Measurements from ENCODE around the gene MSL1.
A peak's percentile ranks its signal among the peaks of the same experiment; 100 is the strongest.

The MSL1 gene

GRCh38 chr17:40097087-40097486, 24.7 kb upstream of the MSL1 start:
- H3K9me3 ChIP-seq (ENCODE audit: control insufficient read depth, insufficient read depth, low read length) = no peaks in the 10 kb centered on the region
- no peaks in the 10 kb centered on the region for H3K36me3 ChIP-seq (ENCODE audit: insufficient read depth, low read length)
- H3K4me1 ChIP-seq (ENCODE audit: insufficient read depth, low read length) = peaks cover 20% of the 10 kb centered on the region
- H3K9ac ChIP-seq (ENCODE audit: low read depth, low read length) = no peak overlapping the region

DNA sequence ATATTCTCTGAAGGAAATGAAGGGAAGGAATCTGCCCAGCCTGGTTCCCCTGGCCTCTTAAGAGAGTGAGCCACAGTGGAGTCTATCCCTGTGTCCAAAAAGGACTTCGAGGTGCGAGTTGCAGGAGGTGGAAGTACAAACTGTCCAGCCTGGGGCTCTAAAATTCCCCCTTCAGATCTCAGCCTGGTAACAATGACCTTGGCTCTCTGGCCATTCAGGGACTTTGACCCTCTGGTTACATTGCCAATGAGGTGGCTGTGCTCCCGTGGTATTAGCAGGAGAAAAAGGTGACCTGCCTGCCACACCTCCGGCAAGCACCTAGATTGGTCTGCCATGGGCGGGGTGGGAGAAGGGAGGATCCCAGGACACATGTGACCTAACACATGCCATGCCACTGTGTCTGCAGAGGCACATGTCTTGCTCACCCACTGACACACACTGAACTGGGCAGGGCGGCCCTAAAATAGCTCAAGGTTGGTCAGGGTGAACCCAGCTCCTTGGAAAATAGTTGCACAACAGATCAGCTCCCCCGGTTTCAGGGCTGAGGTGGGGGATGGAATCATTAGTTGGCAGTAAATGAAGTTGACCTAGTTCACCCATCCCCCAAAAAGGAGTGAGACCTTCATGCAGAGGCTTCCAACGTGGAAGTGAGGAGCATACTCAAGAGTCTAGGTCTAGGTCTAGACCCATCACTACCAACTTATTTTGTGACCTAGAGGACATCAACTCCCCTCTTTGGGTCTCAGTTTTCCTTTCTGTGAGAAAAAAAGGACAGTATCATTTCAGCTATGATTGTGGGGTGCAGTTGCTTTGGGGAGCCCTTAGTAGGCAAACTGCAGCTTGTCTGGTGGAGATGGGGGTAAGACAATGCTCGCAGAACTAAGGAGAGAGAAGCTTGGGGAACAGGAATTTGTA, 23.6 kb upstream of the MSL1 start:
- H3K9me3 ChIP-seq (ENCODE audit: control insufficient read depth, insufficient read depth, low read length) = no peaks in the 10 kb centered on the region
- peak overlapping the region; percentile 17; the same call in 1 of the 2 replicates for H3K9ac ChIP-seq (ENCODE audit: low read depth, low read length)
- H3K36me3 ChIP-seq (ENCODE audit: insufficient read depth, low read length) = no peaks in the 10 kb centered on the region
- peaks cover 19% of the 10 kb centered on the region for H3K4me1 ChIP-seq (ENCODE audit: insufficient read depth, low read length)

DNA sequence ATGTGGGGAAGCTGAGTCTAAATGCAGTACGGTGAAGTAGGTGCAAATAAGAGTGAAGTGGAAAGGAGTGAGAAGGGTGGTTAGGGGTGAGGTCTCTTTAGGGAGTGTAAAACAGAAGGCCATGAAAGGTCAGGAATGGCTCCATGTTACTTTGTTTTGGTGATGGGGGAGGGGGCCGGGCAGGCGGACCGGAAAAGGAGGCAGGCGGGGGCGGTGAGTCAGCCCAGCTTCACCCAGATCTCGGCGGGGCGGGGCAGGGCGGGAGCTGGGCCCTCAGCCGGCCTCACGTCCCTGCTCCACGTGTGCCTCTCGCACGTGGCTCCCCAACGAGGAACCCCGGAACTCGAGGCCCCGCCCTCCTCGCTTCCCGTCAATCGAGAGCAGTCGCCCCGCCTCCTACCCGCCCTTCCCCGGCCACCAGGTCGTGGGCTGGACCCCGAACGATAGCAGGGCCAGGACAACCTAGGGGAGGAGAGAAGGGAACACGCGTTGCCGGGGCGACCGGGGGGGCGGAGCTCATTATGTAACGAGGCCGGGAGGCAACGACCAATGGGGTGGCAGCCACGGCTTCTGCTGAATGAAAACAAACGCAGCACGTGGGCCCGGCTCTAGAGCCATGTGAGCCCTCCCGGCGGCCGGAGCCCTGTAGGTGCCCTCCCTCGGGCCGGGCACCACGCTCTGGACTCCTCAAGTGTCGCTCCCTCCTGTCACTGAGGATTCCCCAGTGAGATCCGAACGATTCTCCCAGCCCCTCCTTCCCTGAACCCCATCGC, 22.7 kb upstream of the MSL1 start:
- peaks cover 23% of the 10 kb centered on the region for H3K4me1 ChIP-seq (ENCODE audit: insufficient read depth, low read length)

GRCh38 chr17:40099619-40100418, 22.0 kb upstream of the MSL1 start:
- Histone ChIP-seq H3K9me3 (ENCODE audit: control insufficient read depth, insufficient read depth, low read length) (no peaks in the 10 kb centered on the region), H3K4me1 (ENCODE audit: insufficient read depth, low read length) (peaks cover 27% of the 10 kb centered on the region), H3K36me3 (ENCODE audit: insufficient read depth, low read length) (no peaks in the 10 kb centered on the region), H3K9ac (ENCODE audit: low read depth, low read length) (peak overlapping the region; percentile 39; the same call in 1 of the 2 replicates)

More for the DNA sequence above, 22.7 kb upstream of the MSL1 start:
- peak overlapping the region; percentile 39; the same call in 1 of the 2 replicates for H3K9ac ChIP-seq (ENCODE audit: low read depth, low read length)
- no peaks in the 10 kb centered on the region for H3K36me3 ChIP-seq (ENCODE audit: insufficient read depth, low read length)
- no peaks in the 10 kb centered on the region for H3K9me3 ChIP-seq (ENCODE audit: control insufficient read depth, insufficient read depth, low read length)

- peak within 1 kb of the TSS; percentile 45 for H3K9ac ChIP-seq (ENCODE audit: low read depth, low read length)
- no peaks in the 10 kb centered on the region for H3K9me3 ChIP-seq (ENCODE audit: control insufficient read depth, insufficient read depth, low read length)
- no peaks in the 10 kb centered on the region for H3K36me3 ChIP-seq (ENCODE audit: insufficient read depth, low read length)
- peaks cover 27% of the 10 kb centered on the region for H3K4me1 ChIP-seq (ENCODE audit: insufficient read depth, low read length)
Measured at GRCh38 chr17:40100419-40100668, 21.4 kb upstream of the MSL1 start, which contains the start of gene NR1D1. Gene NR1D1, minus strand, starts transcription at chr17:40100589. Its CDS starts 495 bp downstream, at chr17:40100094.

DNA sequence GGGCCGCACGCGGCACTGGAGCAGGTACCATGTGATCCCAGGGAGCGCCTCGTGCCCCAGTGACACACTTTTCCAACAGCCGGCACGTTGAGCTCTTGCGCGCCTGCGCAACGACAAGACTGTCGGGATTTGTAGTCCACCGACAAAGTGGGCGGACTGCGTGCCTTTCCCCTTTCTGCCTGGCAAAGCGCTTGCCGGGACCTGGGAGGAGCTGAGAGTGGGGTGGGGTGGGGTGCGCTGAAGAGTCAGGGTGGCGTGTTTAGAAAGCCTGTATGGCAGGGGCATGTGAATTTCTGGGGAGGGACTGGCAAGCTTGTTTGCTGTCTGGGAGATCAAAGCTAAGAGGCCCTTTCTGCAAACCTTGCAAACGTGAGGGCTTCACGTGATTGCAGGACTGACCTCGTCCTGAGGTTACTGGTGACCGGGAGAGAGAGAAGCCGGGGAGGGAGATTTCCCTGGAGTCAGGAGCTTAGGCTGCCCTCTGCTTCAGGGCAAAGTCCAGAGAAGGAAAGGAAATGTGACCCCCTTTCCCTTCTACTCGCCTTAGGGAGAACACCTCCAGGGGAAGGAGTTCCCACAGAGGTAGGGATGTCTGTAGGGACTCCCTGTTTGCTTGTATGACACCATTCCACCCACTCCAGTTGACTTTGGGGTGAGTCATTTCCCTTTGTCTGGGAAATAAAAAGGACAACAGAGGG, 21.0 kb upstream of the MSL1 start:
- peak overlapping the region; percentile 45 for H3K9ac ChIP-seq (ENCODE audit: low read depth, low read length)
- peaks cover 27% of the 10 kb centered on the region for H3K4me1 ChIP-seq (ENCODE audit: insufficient read depth, low read length)
- no peaks in the 10 kb centered on the region for H3K36me3 ChIP-seq (ENCODE audit: insufficient read depth, low read length)
- no peaks in the 10 kb centered on the region for H3K9me3 ChIP-seq (ENCODE audit: control insufficient read depth, insufficient read depth, low read length)

DNA sequence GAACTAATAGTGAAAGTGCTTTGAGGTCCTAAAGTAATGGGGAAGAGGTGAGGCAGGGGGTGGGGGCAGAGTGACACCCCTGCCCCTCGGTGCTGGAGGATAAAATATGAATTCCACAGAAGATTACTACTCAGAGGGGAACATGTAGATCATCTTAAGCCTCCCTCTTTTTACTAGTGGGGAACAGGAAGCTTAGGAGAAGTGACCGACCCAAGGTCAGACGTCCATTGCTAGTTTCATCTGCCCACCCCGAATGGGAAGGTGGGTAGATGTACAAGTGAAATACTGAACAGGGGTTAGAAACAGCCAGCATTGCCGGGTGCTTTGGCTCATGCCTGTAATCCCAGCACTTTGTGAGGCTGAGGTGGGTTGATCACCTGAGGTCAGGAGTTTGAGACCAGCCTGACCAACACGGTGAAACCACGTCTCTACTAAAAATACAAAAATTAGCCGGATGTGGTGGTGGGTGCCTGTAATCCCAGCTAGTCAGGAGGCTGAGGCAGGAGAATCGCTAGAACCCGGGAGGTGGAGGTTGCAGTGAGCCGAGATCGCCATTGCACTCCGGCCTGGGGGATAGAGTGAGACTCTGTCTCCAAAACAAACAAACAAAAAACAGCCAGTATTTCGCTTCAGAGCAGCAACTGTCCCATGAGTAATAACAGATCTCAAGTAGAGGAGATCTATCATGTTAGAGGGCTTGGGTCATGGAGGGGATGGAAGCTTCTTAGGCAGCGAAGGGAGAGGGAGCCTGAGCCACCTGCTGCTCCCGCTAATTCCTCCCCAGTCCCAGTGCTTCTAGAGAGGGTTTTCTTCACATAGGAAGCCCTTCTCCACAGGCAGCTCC, 20.2 kb upstream of the MSL1 start:
- no peaks in the 10 kb centered on the region for H3K36me3 ChIP-seq (ENCODE audit: insufficient read depth, low read length)
- H3K9me3 ChIP-seq (ENCODE audit: control insufficient read depth, insufficient read depth, low read length) = no peaks in the 10 kb centered on the region
- peaks cover 31% of the 10 kb centered on the region for H3K4me1 ChIP-seq (ENCODE audit: insufficient read depth, low read length)
- H3K9ac ChIP-seq (ENCODE audit: low read depth, low read length) = peak overlapping the region; percentile 45; the same call in 1 of the 2 replicates

DNA sequence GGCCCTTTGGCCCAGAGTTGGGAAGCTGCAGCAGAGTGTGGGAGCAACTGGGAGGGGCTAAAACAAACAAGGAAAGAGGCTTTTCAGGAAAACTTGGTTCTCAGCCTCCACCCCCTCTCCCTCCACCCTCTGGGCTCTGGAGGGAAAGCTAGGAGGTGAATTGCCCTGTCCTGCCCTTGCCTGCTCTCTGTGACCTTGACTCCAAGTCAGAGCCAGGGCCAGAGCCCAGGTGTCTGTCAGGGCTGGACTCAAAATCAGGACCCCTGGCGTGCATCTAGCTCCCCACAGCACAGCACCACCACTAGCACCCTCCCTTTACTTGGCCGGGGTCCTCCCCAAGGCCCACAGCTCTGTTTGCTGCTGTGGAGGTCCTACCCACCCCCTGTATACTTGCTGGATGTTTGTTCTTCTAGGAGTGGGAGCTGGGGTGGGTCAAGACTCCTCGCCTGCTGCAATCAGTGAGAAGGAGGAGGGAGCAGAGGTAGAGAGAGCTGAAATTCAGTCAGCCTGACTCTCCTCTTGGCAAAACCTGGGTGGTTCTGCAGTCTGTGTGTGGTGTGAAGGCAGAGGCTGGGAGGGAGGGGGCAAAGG, 18.6 kb upstream of the MSL1 start:
- H3K9me3 ChIP-seq (ENCODE audit: control insufficient read depth, insufficient read depth, low read length) = no peaks in the 10 kb centered on the region
- H3K36me3 ChIP-seq (ENCODE audit: insufficient read depth, low read length) = no peaks in the 10 kb centered on the region
- peaks cover 37% of the 10 kb centered on the region for H3K4me1 ChIP-seq (ENCODE audit: insufficient read depth, low read length)
- H3K9ac ChIP-seq (ENCODE audit: low read depth, low read length) = peak overlapping the region; percentile 14; the same call in 1 of the 2 replicates

GRCh38 chr17:40103688-40104087, 18.1 kb upstream of the MSL1 start:
- H3K9me3 ChIP-seq (ENCODE audit: control insufficient read depth, insufficient read depth, low read length) = no peaks in the 10 kb centered on the region
- peaks cover 34% of the 10 kb centered on the region for H3K4me1 ChIP-seq (ENCODE audit: insufficient read depth, low read length)
- H3K36me3 ChIP-seq (ENCODE audit: insufficient read depth, low read length) = no peaks in the 10 kb centered on the region
- no peak overlapping the region for H3K9ac ChIP-seq (ENCODE audit: low read depth, low read length)

DNA sequence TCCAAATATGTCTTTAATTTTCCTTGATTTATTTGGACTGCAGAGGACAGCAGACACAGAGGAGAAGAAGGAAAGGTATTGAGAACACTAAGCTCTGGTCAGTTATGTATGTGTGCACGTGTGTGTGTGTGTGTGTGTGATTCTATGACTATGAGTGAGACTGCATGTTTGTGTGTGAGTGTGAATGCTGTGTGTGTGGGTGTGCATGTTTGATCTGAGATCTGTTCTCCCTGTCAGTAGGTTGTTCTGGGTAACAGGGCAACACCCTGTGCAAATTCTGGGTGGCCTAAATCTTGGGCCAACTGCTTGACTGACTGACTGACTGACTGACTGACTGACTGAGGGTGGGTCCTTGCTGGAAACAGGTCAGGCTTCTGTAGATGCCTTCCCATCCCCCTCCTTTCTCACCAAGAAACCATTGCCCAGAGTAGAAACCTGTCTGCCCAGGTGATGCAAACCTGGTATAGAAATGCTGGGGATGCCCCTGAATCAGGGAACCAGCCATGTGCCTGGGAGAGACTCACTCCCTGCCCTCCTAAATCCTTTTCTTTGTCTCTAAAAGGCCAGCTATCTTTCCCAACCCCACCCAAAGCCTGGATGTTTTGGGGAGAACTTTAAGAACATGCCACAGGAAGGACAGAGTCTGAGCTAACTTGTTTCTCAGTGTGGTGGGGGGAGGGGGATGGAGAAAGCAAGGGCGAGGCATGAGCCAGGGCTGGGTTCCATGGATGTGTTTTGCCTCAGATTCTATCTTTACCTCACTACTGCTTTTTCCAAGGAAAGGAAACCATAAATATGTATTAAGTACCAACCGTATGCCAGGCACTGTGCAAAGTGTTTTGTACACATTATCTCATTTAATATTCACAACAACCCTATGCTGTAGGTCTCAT, 16.9 kb upstream of the MSL1 start:
- Histone ChIP-seq H3K9me3 (ENCODE audit: control insufficient read depth, insufficient read depth, low read length) (no peaks in the 10 kb centered on the region), H3K9ac (ENCODE audit: low read depth, low read length) (no peak overlapping the region), H3K36me3 (ENCODE audit: insufficient read depth, low read length) (no peaks in the 10 kb centered on the region), H3K4me1 (ENCODE audit: insufficient read depth, low read length) (peaks cover 38% of the 10 kb centered on the region)

DNA sequence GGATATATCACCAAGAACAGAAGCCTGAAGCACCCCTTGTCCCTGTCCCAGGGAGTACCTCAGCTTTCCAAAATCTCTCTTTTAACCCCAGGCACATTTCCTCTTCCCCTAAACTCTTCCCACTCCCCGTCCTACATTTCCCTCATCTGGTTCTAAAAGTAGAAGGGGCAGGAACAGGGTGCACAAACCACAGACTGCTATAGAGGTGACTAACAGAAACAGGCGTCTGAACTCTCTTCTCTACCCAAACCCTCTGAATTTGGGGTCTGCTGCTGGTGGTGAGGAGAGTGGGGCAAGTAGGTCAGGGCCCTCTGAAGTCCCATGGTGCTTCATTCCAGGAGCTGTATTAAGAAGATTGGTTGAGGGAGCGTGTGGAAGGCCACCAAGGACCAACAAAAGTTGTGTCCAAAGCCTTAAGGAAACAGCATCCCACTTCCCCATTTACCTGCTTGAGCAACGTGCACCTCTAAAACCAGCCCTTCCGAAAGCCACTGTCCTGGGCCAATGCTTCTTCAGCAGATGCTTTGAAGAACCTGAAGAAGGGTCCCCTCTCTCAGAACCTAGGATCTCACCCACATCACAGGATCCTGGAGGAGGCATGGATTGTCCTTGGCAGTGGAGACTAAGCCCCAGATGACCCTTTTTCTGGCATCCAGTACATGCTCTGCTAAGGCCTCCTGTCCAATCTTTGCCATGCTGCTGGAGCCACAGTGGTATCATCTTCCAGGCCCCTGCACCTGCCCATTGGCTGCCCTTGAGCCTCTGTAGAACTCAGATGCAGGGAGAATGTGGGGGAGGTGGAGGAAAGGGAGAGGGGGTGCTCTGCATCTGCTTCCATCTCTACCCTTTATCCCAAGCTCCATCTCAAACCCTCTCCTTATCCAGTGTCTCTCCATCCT, 15.7 kb upstream of the MSL1 start:
- Histone ChIP-seq H3K4me1 (ENCODE audit: insufficient read depth, low read length) (peaks cover 50% of the 10 kb centered on the region), H3K36me3 (ENCODE audit: insufficient read depth, low read length) (no peaks in the 10 kb centered on the region), H3K9ac (ENCODE audit: low read depth, low read length) (no peak overlapping the region), H3K9me3 (ENCODE audit: control insufficient read depth, insufficient read depth, low read length) (no peaks in the 10 kb centered on the region)
